Natural killer cell (primary cell): ENCODE data around the gene HOXB5. TPM values are rescaled to one million over a fixed set of nuclear protein-coding genes. Genes with fewer than 3 reads are reported as not detected.

Experiments
- ATAC-seq, 3 donors: fragments of 150-1000 bp in 2 of 3; fragments of 200-7000 bp in 1 of 3; cut with Tn5 transposase; 1 replicate in 1 of 3; 2 replicates in 2 of 3; pipeline ENCODE4 v1.10.0; 2021; ENCODE audit warnings: mild to moderate bottlenecking in 2 of 3, moderate library complexity in 2 of 3
- DNase-seq, 2 donors: peaks; one replicate each; pipeline versions ENCODE4 v3.0.0 to v3.0.0-alpha.2; 2013 to 2021; ENCODE audit warnings: mixed read lengths in 1 of 2
- H3K27ac ChIP-seq: one replicate; pipeline ENCODE4 v1.5.1; 2013; ENCODE audit warnings: mild to moderate bottlenecking, low read length
- H3K27me3 ChIP-seq: one replicate; pipeline ENCODE4 v1.6.1; 2013; ENCODE audit warnings: low read length; ENCODE audit not compliant: control insufficient read depth, insufficient read depth
- H3K36me3 ChIP-seq: one replicate; pipeline ENCODE4 v1.6.1; 2013; ENCODE audit warnings: low read length; ENCODE audit not compliant: control insufficient read depth, insufficient read depth
- H3K4me1 ChIP-seq: one replicate; pipeline ENCODE4 v1.6.1; 2013; ENCODE audit warnings: low read length; ENCODE audit not compliant: control insufficient read depth, insufficient read depth
- H3K4me3 ChIP-seq: one replicate; pipeline ENCODE4 v1.5.1; 2013; ENCODE audit warnings: low read length
- H3K9me3 ChIP-seq: one replicate; pipeline ENCODE4 v1.6.1; 2013; ENCODE audit warnings: low read length; ENCODE audit not compliant: control insufficient read depth, insufficient read depth
- H3K27ac Mint-ChIP-seq, 2 donors: one replicate each; pipeline ENCODE4 v1.8.0; 2022; ENCODE audit warnings: mild to moderate bottlenecking in 2 of 2, mixed read lengths in 2 of 2, moderate library complexity in 1 of 2
- H3K27me3 Mint-ChIP-seq, 2 donors: one replicate each; pipeline ENCODE4 v1.8.0; 2022; ENCODE audit warnings: low read depth in 2 of 2, mixed read lengths in 2 of 2
- H3K36me3 Mint-ChIP-seq: one replicate; pipeline ENCODE4 v1.8.0; 2022; ENCODE audit warnings: mixed read lengths
- H3K4me1 Mint-ChIP-seq, 2 donors: one replicate each; pipeline ENCODE4 v1.8.0; 2022; ENCODE audit warnings: mixed read lengths in 2 of 2
- H3K4me3 Mint-ChIP-seq: one replicate; pipeline ENCODE4 v1.8.0; 2022; ENCODE audit warnings: mild to moderate bottlenecking, moderate library complexity, mixed read lengths
- H3K9me3 Mint-ChIP-seq, 2 donors: one replicate each; pipeline ENCODE4 v1.8.0; 2022; ENCODE audit warnings: mixed read lengths in 2 of 2
- WGBS: methylation state at CpG from one replicate; pipeline ENCODE4 v1.1.7; 2013; ENCODE audit warnings: missing lambda C conversion rate; ENCODE audit not compliant: insufficient coverage; 5-methylcytosine and 5-hydroxymethylcytosine counted together
- intact Hi-C: fragments of 100-400 bp; cut with micrococcal nuclease; formaldehyde crosslinking; loops from one replicate; pipeline ENCODE4 v1.14.2; 2022
- total RNA-seq, 4 donors: library from RNA; stranded (reverse); fragments of 120-200 nt in 1 of 4; gene quantifications; one replicate each; pipeline versions ENCODE4 v1.2.3 to v1.2.4, GENCODE V29; 2013 to 2022
- TF ChIP-seq, protein P1 (sequence below): fragments of 200-600 bp; IDR thresholded peaks from one replicate; pipeline ENCODE4 v1.8.0; 2022; ENCODE audit warnings: antibody characterized with exemption

HOXB5 gene
- total RNA-seq, 3 donors from 2014 or later (not counting 1 experiment from before 2014, with no cell fraction given): not detected

DNA sequence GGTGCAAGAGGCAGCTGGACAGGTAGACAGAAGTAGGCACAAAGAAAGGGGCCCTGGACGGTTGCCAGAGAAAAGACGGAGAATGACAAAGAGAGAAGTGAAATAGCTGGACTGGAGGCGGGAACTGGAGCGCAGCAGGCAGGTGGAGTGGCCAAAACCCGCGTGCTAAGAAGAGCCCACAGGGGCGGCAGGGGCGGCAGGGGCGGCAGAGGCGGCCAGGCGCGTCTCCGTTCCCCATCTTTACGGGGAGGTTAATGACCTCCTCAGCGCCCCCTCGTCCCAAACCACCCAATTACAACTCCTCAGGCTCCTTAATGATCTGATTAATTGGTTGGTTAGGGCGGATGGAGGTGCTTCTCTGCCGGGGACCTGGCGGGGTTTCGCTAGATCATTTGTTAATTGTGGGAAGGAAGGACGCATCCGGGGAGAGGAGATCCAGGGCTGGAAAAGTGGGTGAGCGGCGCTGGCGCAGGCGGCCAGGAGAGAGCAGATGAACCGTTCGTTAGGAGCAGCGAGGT is 48.0 kb upstream of the HOXB5 start:
- H3K27ac ChIP-seq: no peak overlapping the region
- Mint-ChIP-seq H3K4me1 (peaks cover 9 to 25% of the 10 kb centered on the region in 2 donors), H3K4me3 (no peak overlapping the region), H3K27me3 (peaks cover 77 to 93% of the 10 kb centered on the region in 2 donors), H3K9me3 (no peaks in the 10 kb centered on the region), H3K36me3 (peaks cover 6% of the 10 kb centered on the region), H3K27ac (no peak overlapping the region)
- no peak overlapping the region for H3K4me3 ChIP-seq
- peaks cover 44% of the 10 kb centered on the region for H3K27me3 ChIP-seq
- H3K9me3 ChIP-seq: no peaks in the 10 kb centered on the region
- DNase-seq (no peak), ATAC-seq (no peak)
- TF ChIP-seq, protein P1, sequence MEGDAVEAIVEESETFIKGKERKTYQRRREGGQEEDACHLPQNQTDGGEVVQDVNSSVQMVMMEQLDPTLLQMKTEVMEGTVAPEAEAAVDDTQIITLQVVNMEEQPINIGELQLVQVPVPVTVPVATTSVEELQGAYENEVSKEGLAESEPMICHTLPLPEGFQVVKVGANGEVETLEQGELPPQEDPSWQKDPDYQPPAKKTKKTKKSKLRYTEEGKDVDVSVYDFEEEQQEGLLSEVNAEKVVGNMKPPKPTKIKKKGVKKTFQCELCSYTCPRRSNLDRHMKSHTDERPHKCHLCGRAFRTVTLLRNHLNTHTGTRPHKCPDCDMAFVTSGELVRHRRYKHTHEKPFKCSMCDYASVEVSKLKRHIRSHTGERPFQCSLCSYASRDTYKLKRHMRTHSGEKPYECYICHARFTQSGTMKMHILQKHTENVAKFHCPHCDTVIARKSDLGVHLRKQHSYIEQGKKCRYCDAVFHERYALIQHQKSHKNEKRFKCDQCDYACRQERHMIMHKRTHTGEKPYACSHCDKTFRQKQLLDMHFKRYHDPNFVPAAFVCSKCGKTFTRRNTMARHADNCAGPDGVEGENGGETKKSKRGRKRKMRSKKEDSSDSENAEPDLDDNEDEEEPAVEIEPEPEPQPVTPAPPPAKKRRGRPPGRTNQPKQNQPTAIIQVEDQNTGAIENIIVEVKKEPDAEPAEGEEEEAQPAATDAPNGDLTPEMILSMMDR: no peak
- H3K4me1 ChIP-seq: peaks cover 12% of the 10 kb centered on the region
- H3K36me3 ChIP-seq: no peaks in the 10 kb centered on the region
- intact Hi-C loops: no loop called here
- WGBS: 24% methylated on average over 22 of the region's 29 CpGs

- H3K27ac Mint-ChIP-seq: no peak overlapping the region
- H3K4me3 Mint-ChIP-seq: no peak overlapping the region
- intact Hi-C loops: no loop called here
Measured at GRCh38 chr17:48640858-48641180, 47.2 kb upstream of the HOXB5 start.

GRCh38 chr17:48639982-48640857 is 46.6 kb upstream of the HOXB5 start:
- peaks cover 78 to 97% of the 10 kb centered on the region in 2 donors for H3K27me3 Mint-ChIP-seq
- Histone ChIP-seq H3K36me3 (no peaks in the 10 kb centered on the region), H3K4me1 (peaks cover 6% of the 10 kb centered on the region), H3K9me3 (no peaks in the 10 kb centered on the region), H3K27ac (no peak overlapping the region), H3K4me3 (no peak overlapping the region), H3K27me3 (peaks cover 42% of the 10 kb centered on the region)
- TF ChIP-seq, protein P1: no peak
- ATAC-seq (no peak), DNase-seq (no peak)
- 93% methylated on average over 6 of the region's 6 CpGs for WGBS
- peaks cover 6% of the 10 kb centered on the region for H3K36me3 Mint-ChIP-seq
- no peaks in the 10 kb centered on the region for H3K9me3 Mint-ChIP-seq
- intact Hi-C loops: no loop called here
- H3K4me3 Mint-ChIP-seq: no peak overlapping the region
- peaks cover 9 to 19% of the 10 kb centered on the region in 2 donors for H3K4me1 Mint-ChIP-seq
- no peak overlapping the region for H3K27ac Mint-ChIP-seq

More at GRCh38 chr17:48640858-48641180, 47.2 kb upstream of the HOXB5 start:
- H3K9me3 Mint-ChIP-seq: no peaks in the 10 kb centered on the region
- DNase-seq: no peak
- Histone ChIP-seq H3K27ac (no peak overlapping the region), H3K36me3 (no peaks in the 10 kb centered on the region), H3K4me3 (no peak overlapping the region), H3K27me3 (peaks cover 42% of the 10 kb centered on the region), H3K9me3 (no peaks in the 10 kb centered on the region), H3K4me1 (peaks cover 9% of the 10 kb centered on the region)
- H3K4me1 Mint-ChIP-seq: peaks cover 9 to 20% of the 10 kb centered on the region in 2 donors
- WGBS: no CpG with 5 or more reads among the region's 1 CpG
- H3K27me3 Mint-ChIP-seq: peaks cover 78 to 97% of the 10 kb centered on the region in 2 donors
- ATAC-seq: no peak
- H3K36me3 Mint-ChIP-seq: peaks cover 6% of the 10 kb centered on the region
- TF ChIP-seq, protein P1: no peak
